GM18507 (cell line): ENCODE results near the gene QPCTL.
A peak's percentile ranks its signal among the peaks of the same experiment; 100 is the strongest.

Experiments
- DNase-seq: peaks from one replicate; pipeline ENCODE4 v3.0.0; 2011; ENCODE audit warnings: low read depth; ENCODE audit not compliant: insufficient read length; ENCODE audit errors: extremely low spot score
- FAIRE-seq: peaks from 2 replicates; lab custom pipeline; 2011; peaks lifted over from hg19 to GRCh38; lab: Jason Lieb, UNC

The QPCTL gene

GRCh38 chr19:45692187-45693105 is at the start of gene QPCTL:
QPCTL (plus strand) TSS chr19:45692666; CDS start chr19:45692704, 38 bp downstream.
- FAIRE-seq (peak; percentile 100), DNase-seq (peak; percentile 84)

- peak; percentile 91 for FAIRE-seq
- no peak for DNase-seq
These were observed 49.2 kb upstream of the QPCTL start for GRCh38 chr19:45643024-45643926.

GRCh38 chr19:45643927-45644771 is 48.3 kb upstream of the QPCTL start:
- no peak for DNase-seq
- no peak for FAIRE-seq

- FAIRE-seq (no peak), DNase-seq (no peak)
These were observed 47.3 kb upstream of the QPCTL start for GRCh38 chr19:45645068-45645630.

GRCh38 chr19:45645631-45646344 is 46.7 kb upstream of the QPCTL start:
- DNase-seq (no peak), FAIRE-seq (peak; percentile 79)

- FAIRE-seq (no peak), DNase-seq (no peak)
These were observed 46.1 kb upstream of the QPCTL start for GRCh38 chr19:45646345-45646698.

GRCh38 chr19:45650722-45651121 is 41.7 kb upstream of the QPCTL start:
- FAIRE-seq: no peak

GRCh38 chr19:45653634-45654033 is 38.8 kb upstream of the QPCTL start:
- FAIRE-seq: no peak
- no peak for DNase-seq

More at GRCh38 chr19:45650722-45651121, 41.7 kb upstream of the QPCTL start:
- no peak for DNase-seq

GRCh38 chr19:45655073-45655472 is 37.4 kb upstream of the QPCTL start:
- no peak for DNase-seq
- FAIRE-seq: no peak

GRCh38 chr19:45657520-45658167 is 34.8 kb upstream of the QPCTL start:
- DNase-seq: no peak
- FAIRE-seq: no peak

- DNase-seq (no peak), FAIRE-seq (no peak)
These were observed 33.3 kb upstream of the QPCTL start for GRCh38 chr19:45659096-45659729.

GRCh38 chr19:45660636-45661035 is 31.8 kb upstream of the QPCTL start:
- FAIRE-seq (no peak), DNase-seq (no peak)

GRCh38 chr19:45663800-45664199 is 28.7 kb upstream of the QPCTL start:
- FAIRE-seq (no peak), DNase-seq (no peak)

- no peak for DNase-seq
- no peak for FAIRE-seq
These were observed 27.9 kb upstream of the QPCTL start for GRCh38 chr19:45664575-45664974.

- DNase-seq (no peak), FAIRE-seq (peak; percentile 81)
These were observed 24.7 kb upstream of the QPCTL start, which contains the start of gene GIPR for GRCh38 chr19:45667620-45668341. GIPR (plus strand) TSS chr19:45668221; CDS start chr19:45669521, 1,300 bp downstream.

- FAIRE-seq (peak; percentile 15), DNase-seq (no peak)
These were observed 24.1 kb upstream of the QPCTL start for GRCh38 chr19:45668342-45668871.
